SK-N-MC (cell line): ENCODE data around the gene AFP.

Experiments
- EZH2 ChIP-seq: fragments of 200-600 bp; sonication (generic); IDR thresholded peaks from one replicate; pipeline ENCODE4 v1.6.1; 2017; ENCODE audit warnings: antibody characterized with exemption
- POLR2AphosphoS5 ChIP-seq: IDR thresholded peaks from 2 replicates; pipeline ENCODE4 v1.6.1; 2012; ENCODE audit warnings: mild to moderate bottlenecking, low read depth, low read length, borderline replicate concordance

DNA sequence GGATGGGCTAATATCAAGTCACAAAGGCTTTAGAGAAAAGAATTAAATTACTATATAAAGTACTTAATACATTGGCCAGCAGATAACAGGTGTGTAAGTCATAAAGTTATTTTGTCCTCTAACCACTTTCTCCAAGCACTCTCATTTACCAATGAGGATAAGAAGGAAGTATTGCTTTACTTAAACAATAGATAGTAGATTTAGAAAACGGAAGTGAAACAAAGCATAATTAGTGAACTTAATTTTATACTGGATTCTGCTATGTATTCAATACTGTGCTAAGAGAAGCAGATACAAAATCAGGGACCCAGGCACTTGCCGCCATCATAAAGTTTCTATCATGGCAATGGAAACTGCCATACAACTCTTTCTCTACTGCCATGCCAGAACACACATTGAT lies 69.5 kb downstream of the AFP start:
- TF ChIP-seq POLR2AphosphoS5 (no peak), EZH2 (no peak)
